GM21390 (cell line): ENCODE results near the gene NFIC.
"Not testable (repeated sequence)": the region's sequence is repeated elsewhere in the genome, so short reads cannot be mapped to it uniquely, and the experiment has no call there.

Experiments used
- ATAC-seq: cut with Tn5 transposase; IDR thresholded peaks from one replicate; pipeline ENCODE4 v1.9.1; 2021; ENCODE audit not compliant: unreplicated experiment

Gene NFIC

GRCh38 chr19:3448616-3449334 is 82.4 kb downstream of the NFIC start:
- no peak for ATAC-seq

- no peak for ATAC-seq
These were observed 84.5 kb downstream of the NFIC start for GRCh38 chr19:3450796-3451411.

- ATAC-seq = no peak
These were observed 85.1 kb downstream of the NFIC start for GRCh38 chr19:3451451-3451866.

GRCh38 chr19:3452171-3452941 is 86.0 kb downstream of the NFIC start:
- no peak for ATAC-seq

- ATAC-seq = not testable (repeated sequence)
These were observed 86.5 kb downstream of the NFIC start for GRCh38 chr19:3452942-3453214.

- ATAC-seq = no peak
These were observed 87.5 kb downstream of the NFIC start for GRCh38 chr19:3453840-3454239.

- ATAC-seq = no peak
These were observed 88.4 kb downstream of the NFIC start for GRCh38 chr19:3454656-3455392.

GRCh38 chr19:3455393-3455955 is 89.1 kb downstream of the NFIC start:
- no peak for ATAC-seq

GRCh38 chr19:3455960-3456601 is 89.7 kb downstream of the NFIC start:
- no peak for ATAC-seq

GRCh38 chr19:3456925-3457527 is 90.6 kb downstream of the NFIC start:
- ATAC-seq = no peak

- no peak for ATAC-seq
These were observed 91.3 kb downstream of the NFIC start for GRCh38 chr19:3457528-3458228.

- ATAC-seq = no peak
These were observed 92.1 kb downstream of the NFIC start for GRCh38 chr19:3458229-3459088.

GRCh38 chr19:3459089-3459881 is 92.9 kb downstream of the NFIC start:
- ATAC-seq = no peak

- ATAC-seq = no peak
These were observed 93.7 kb downstream of the NFIC start for GRCh38 chr19:3459965-3460582.

- no peak for ATAC-seq
These were observed 96.8 kb downstream of the NFIC start for GRCh38 chr19:3462991-3463713.

- no peak for ATAC-seq
These were observed 97.6 kb downstream of the NFIC start for GRCh38 chr19:3463714-3464586.
